Panc1 (cell line): Measurements from ENCODE around the gene NFIB. TPM values are rescaled to one million over a fixed set of nuclear protein-coding genes. Genes with fewer than 3 reads are reported as not detected.

Experiments used
- ATAC-seq: fragments of 200-7000 bp; cut with Tn5 transposase; 2 replicates; pipeline ENCODE4 v1.9.1; 2020; ENCODE audit warnings: mild to moderate bottlenecking, moderate library complexity
- BruUV-seq: library from RNA; stranded (reverse); fragments of 400-500 nt; replicated peaks from 2 replicates; lab custom pipeline; 2021; lab: Mats Ljungman, UMichigan
- CTCF ChIA-PET: fragments of 300-600 bp; sonication (Branson Sonifier 250); formaldehyde crosslinking; loops from one replicate; lab custom pipeline; 2022; ENCODE audit warnings: antibody characterized with exemption; lab: Charles Lee
- POLR2A ChIA-PET: fragments of 300-600 bp; sonication (Branson Sonifier 250); formaldehyde crosslinking; loops from one replicate; lab custom pipeline; 2022; ENCODE audit warnings: antibody characterized with exemption; lab: Charles Lee
- DNase-seq: peaks from one replicate; pipeline ENCODE4 v3.0.0-alpha.2; 2010; ENCODE audit warnings: low read depth, low spot score
- H3K27ac ChIP-seq: 2 replicates; pipeline ENCODE4 v1.5.1; 2011; ENCODE audit warnings: mild to moderate bottlenecking, low read length, inconsistent platforms
- H3K27me3 ChIP-seq: fragments of 200-500 bp; sonication (Bioruptor generic); 2 replicates; pipeline ENCODE4 v1.6.0; 2014; ENCODE audit warnings: low read length, inconsistent platforms; ENCODE audit not compliant: control insufficient read depth, insufficient read depth
- H3K36me3 ChIP-seq: fragments of 200-500 bp; sonication (Bioruptor generic); 2 replicates; pipeline ENCODE4 v1.5.1; 2014; ENCODE audit warnings: inconsistent platforms, mild to moderate bottlenecking, low read length, moderate library complexity; ENCODE audit not compliant: control insufficient read depth, insufficient read depth
- H3K4me1 ChIP-seq: 2 replicates; pipeline ENCODE4 v1.5.1; 2011; ENCODE audit warnings: inconsistent platforms, mild to moderate bottlenecking, low read length, moderate library complexity; ENCODE audit not compliant: control insufficient read depth, insufficient read depth
- H3K4me3 ChIP-seq, 2 experiments: 2 replicates each; pipeline ENCODE4 v1.5.1; 2011 to 2012; ENCODE audit warnings: low read depth in 2 of 2, low read length in 2 of 2, mild to moderate bottlenecking in 2 of 2, inconsistent platforms in 1 of 2, moderate library complexity in 1 of 2
- H3K9me3 ChIP-seq: fragments of 200-500 bp; sonication (Bioruptor generic); 2 replicates; pipeline ENCODE4 v1.5.1; 2014; ENCODE audit warnings: low read depth, mild to moderate bottlenecking, inconsistent platforms, low read length, moderate library complexity; ENCODE audit not compliant: control insufficient read depth, insufficient read depth
- CTCF ChIP-seq: fragments of 450-650 bp; IDR thresholded peaks from 2 replicates; pipeline ENCODE4 v1.5.1; 2017; ENCODE audit warnings: mild to moderate bottlenecking
- POLR2AphosphoS5 ChIP-seq: IDR thresholded peaks from 2 replicates; pipeline ENCODE4 v1.6.1; 2012; ENCODE audit warnings: mild to moderate bottlenecking, low read depth, low read length, moderate library complexity
- REST ChIP-seq, 2 experiments: IDR thresholded peaks; 2 replicates each; pipeline ENCODE4 v1.6.1; 2011 to 2012; ENCODE audit warnings: low read depth in 2 of 2, control low read depth in 1 of 2, low read length in 1 of 2, mild to moderate bottlenecking in 1 of 2, moderate library complexity in 1 of 2; ENCODE audit not compliant: insufficient read depth in 1 of 2
- SIN3A ChIP-seq: IDR thresholded peaks from 2 replicates; pipeline ENCODE4 v1.6.1; 2012; ENCODE audit warnings: low read depth, mild to moderate bottlenecking, low read length, moderate library complexity, borderline replicate concordance; ENCODE audit not compliant: insufficient read depth
- TCF7L2 ChIP-seq: IDR thresholded peaks from 2 replicates; pipeline ENCODE4 v1.6.1; 2011; ENCODE audit warnings: mild to moderate bottlenecking, low read depth, low read length, inconsistent platforms
- in situ Hi-C: cut with HindIII; loops from 2 replicates; pipeline ENCODE4 v1.10.0; 2016; ENCODE audit warnings: low sequenced_read_pairs, low pct_unique_long_range_greater_than_20kb
- intact Hi-C: fragments of 100-400 bp; cut with micrococcal nuclease; formaldehyde crosslinking; loops from one replicate; pipeline ENCODE4 v1.10.0; 2022; ENCODE audit not compliant: unreplicated experiment
- total RNA-seq: library from RNA; stranded (reverse); gene quantifications from one replicate; pipeline ENCODE4 v1.2.1, GENCODE V29; 2021; ENCODE audit not compliant: unreplicated experiment

Gene NFIB
- total RNA-seq, 1 experiment from 2014 or later = 26.7 TPM

GRCh38 chr9:14135421-14135820 is 178.5 kb downstream of the NFIB start:
- H3K9me3 ChIP-seq = no peaks in the 10 kb centered on the region
- TF ChIP-seq TCF7L2 = no peak
- no peak for TF ChIP-seq CTCF
- no peak for TF ChIP-seq REST (IDR thresholded peaks at IDR 0.05; ENCODE audit: insufficient read depth in 1 of 2, low read depth in 2 of 2, low read length in 1 of 2)
- TF ChIP-seq POLR2AphosphoS5 = no peak
- TF ChIP-seq SIN3A = no peak
- no peaks in the 10 kb centered on the region for H3K36me3 ChIP-seq
- H3K4me1 ChIP-seq = no peaks in the 10 kb centered on the region
- DNase-seq = no peak
- no peak overlapping the region for H3K4me3 ChIP-seq
- no TSS peak for BruUV-seq
- POLR2A ChIA-PET = no interaction called here
- intact Hi-C loops = no loop called here
- in situ Hi-C loops = no loop called here
- H3K27ac ChIP-seq = no peak overlapping the region
- no peak for ATAC-seq
- H3K27me3 ChIP-seq = no peaks in the 10 kb centered on the region
- CTCF ChIA-PET = no interaction called here

- DNase-seq (no peak), ATAC-seq (no peak)
- Histone ChIP-seq H3K9me3 (no peaks in the 10 kb centered on the region), H3K36me3 (no peaks in the 10 kb centered on the region), H3K4me1 (no peaks in the 10 kb centered on the region), H3K27ac (no peak overlapping the region), H3K27me3 (no peaks in the 10 kb centered on the region), H3K4me3 (no peak overlapping the region)
- no peak for TF ChIP-seq SIN3A
- TF ChIP-seq CTCF = no peak
- no peak for TF ChIP-seq REST (IDR thresholded peaks at IDR 0.05; ENCODE audit: insufficient read depth in 1 of 2, low read depth in 2 of 2, low read length in 1 of 2)
- no peak for TF ChIP-seq POLR2AphosphoS5
- no peak for TF ChIP-seq TCF7L2
- intact Hi-C loops = no loop called here
- in situ Hi-C loops = no loop called here
- ChIA-PET POLR2A (no interaction called here), CTCF (no interaction called here)
- BruUV-seq = no TSS peak
These were observed 180.5 kb downstream of the NFIB start for GRCh38 chr9:14133394-14133793.
